ENCODE data around the gene MON1B. TPM values are rescaled to one million over a fixed set of nuclear protein-coding genes. Genes with fewer than 3 reads are reported as not detected.

MON1B gene
- total RNA-seq, result 9.3 and 9.4 TPM in 2 replicates

GRCh38 chr16:77190478-77191258, at the start of gene MON1B:
TSS of gene MON1B (plus strand) at chr16:77191190. CDS start at chr16:77191486, 296 bp downstream.

GRCh38 chr16:77199211-77199610, 8.2 kb downstream of the MON1B start, which contains the start of gene SYCE1L:
TSS of gene SYCE1L (plus strand) at chr16:77199408. CDS start at chr16:77199452, 44 bp downstream.

Other genes starting within 250 kb of the MON1B start
- gene SYCE1L, start 8.2 kb downstream of the MON1B start, total RNA-seq, result 0.40 TPM in 1 of 2 replicates, not detected in the other
- 1.2 and 23.2 TPM in 2 replicates for gene ADAMTS18, start 243.8 kb downstream of the MON1B start, total RNA-seq

All from smooth muscle cell of the pulmonary artery (primary cell).